BLaER1 (cell line): ENCODE results near the gene RRM2.

Experiments used
- H3K27ac ChIP-seq: shearing (Covaris generic); formaldehyde crosslinking; 2 replicates; pipeline ENCODE4 v1.8.1; 2022
- H3K27me3 ChIP-seq: shearing (Covaris generic); formaldehyde crosslinking; 2 replicates; pipeline ENCODE4 v1.8.1; 2022
- H3K36me3 ChIP-seq: shearing (Covaris generic); formaldehyde crosslinking; 2 replicates; pipeline ENCODE4 v1.8.1; 2022
- H3K4me1 ChIP-seq: shearing (Covaris generic); formaldehyde crosslinking; 2 replicates; pipeline ENCODE4 v1.8.1; 2022
- H3K4me2 ChIP-seq: shearing (Covaris generic); formaldehyde crosslinking; 2 replicates; pipeline ENCODE4 v1.8.1; 2022
- H3K4me3 ChIP-seq: shearing (Covaris generic); formaldehyde crosslinking; 2 replicates; pipeline ENCODE4 v1.8.1; 2022
- H3K9ac ChIP-seq: shearing (Covaris generic); formaldehyde crosslinking; 2 replicates; pipeline ENCODE4 v1.8.1; 2022
- H3K9me3 ChIP-seq: shearing (Covaris generic); formaldehyde crosslinking; 2 replicates; pipeline ENCODE4 v1.8.1; 2022
- H4K20me1 ChIP-seq: shearing (Covaris generic); formaldehyde crosslinking; 2 replicates; pipeline ENCODE4 v1.8.1; 2022
- Cebpa-rat ChIP-seq: shearing (Covaris generic); IDR thresholded peaks from 2 replicates; pipeline ENCODE4 v1.8.1; 2022

The RRM2 gene

GRCh38 chr2:10149635-10150034 is 27.1 kb downstream of the RRM2 start:
- H3K9ac ChIP-seq: no peak overlapping the region
- no peaks in the 10 kb centered on the region for H3K27me3 ChIP-seq
- peaks cover 92% of the 10 kb centered on the region for H3K36me3 ChIP-seq
- peaks cover 12% of the 10 kb centered on the region for H3K4me1 ChIP-seq
- no peaks in the 10 kb centered on the region for H3K9me3 ChIP-seq
- no peak overlapping the region for H3K4me3 ChIP-seq
- H4K20me1 ChIP-seq: peaks cover 7% of the 10 kb centered on the region; the same call in 1 of the 2 replicates
- no peak for TF ChIP-seq Cebpa-rat
- H3K4me2 ChIP-seq: no peak overlapping the region
- no peak overlapping the region for H3K27ac ChIP-seq

- Histone ChIP-seq H4K20me1 (no peaks in the 10 kb centered on the region; the same call in 1 of the 2 replicates), H3K27me3 (no peaks in the 10 kb centered on the region), H3K4me2 (no peak overlapping the region), H3K4me1 (peaks cover 4% of the 10 kb centered on the region; the same call in 1 of the 2 replicates), H3K36me3 (peaks cover 91% of the 10 kb centered on the region), H3K9me3 (no peaks in the 10 kb centered on the region), H3K4me3 (no peak overlapping the region), H3K27ac (no peak overlapping the region), H3K9ac (no peak overlapping the region)
- TF ChIP-seq Cebpa-rat: no peak
Measured at GRCh38 chr2:10150436-10150835, 27.9 kb downstream of the RRM2 start.

- Histone ChIP-seq H3K4me3 (no peak overlapping the region), H3K36me3 (peaks cover 91% of the 10 kb centered on the region), H3K4me1 (no peaks in the 10 kb centered on the region), H3K9me3 (no peaks in the 10 kb centered on the region), H3K27ac (no peak overlapping the region), H3K27me3 (no peaks in the 10 kb centered on the region), H4K20me1 (no peaks in the 10 kb centered on the region), H3K4me2 (no peak overlapping the region), H3K9ac (no peak overlapping the region)
- TF ChIP-seq Cebpa-rat: no peak
Measured at GRCh38 chr2:10151462-10151861, 28.9 kb downstream of the RRM2 start.

- no peak for TF ChIP-seq Cebpa-rat
- H3K4me1 ChIP-seq: peaks cover 33% of the 10 kb centered on the region
- no peaks in the 10 kb centered on the region for H3K9me3 ChIP-seq
- no peak overlapping the region for H3K9ac ChIP-seq
- no peak overlapping the region for H3K27ac ChIP-seq
- H3K27me3 ChIP-seq: no peaks in the 10 kb centered on the region
- no peaks in the 10 kb centered on the region for H4K20me1 ChIP-seq
- no peak overlapping the region for H3K4me2 ChIP-seq
- H3K36me3 ChIP-seq: peaks cover 79% of the 10 kb centered on the region
- H3K4me3 ChIP-seq: no peak overlapping the region
Measured at GRCh38 chr2:10157293-10157692, 34.8 kb downstream of the RRM2 start.

- H4K20me1 ChIP-seq: no peaks in the 10 kb centered on the region
- peak overlapping the region; percentile 79 for H3K4me2 ChIP-seq
- H3K4me3 ChIP-seq: no peak overlapping the region
- H3K4me1 ChIP-seq: peaks cover 37% of the 10 kb centered on the region
- peak overlapping the region; percentile 83 for H3K27ac ChIP-seq
- peaks cover 70% of the 10 kb centered on the region for H3K36me3 ChIP-seq
- no peak for TF ChIP-seq Cebpa-rat
- no peaks in the 10 kb centered on the region for H3K9me3 ChIP-seq
- no peaks in the 10 kb centered on the region for H3K27me3 ChIP-seq
- H3K9ac ChIP-seq: peak overlapping the region; percentile 62; the same call in 1 of the 2 replicates
Measured at GRCh38 chr2:10158681-10159080, 36.1 kb downstream of the RRM2 start.

GRCh38 chr2:10159086-10159485 is 36.5 kb downstream of the RRM2 start:
- Histone ChIP-seq H3K4me2 (peak overlapping the region; percentile 79), H3K36me3 (peaks cover 70% of the 10 kb centered on the region), H3K4me3 (no peak overlapping the region; the same call in 1 of the 2 replicates), H3K27ac (peak overlapping the region; percentile 83), H4K20me1 (no peaks in the 10 kb centered on the region), H3K9me3 (no peaks in the 10 kb centered on the region), H3K9ac (peak overlapping the region; percentile 62), H3K4me1 (peaks cover 42% of the 10 kb centered on the region), H3K27me3 (no peaks in the 10 kb centered on the region)
- TF ChIP-seq Cebpa-rat: no peak

GRCh38 chr2:10159581-10160131 is 37.1 kb downstream of the RRM2 start:
- H3K9me3 ChIP-seq: no peaks in the 10 kb centered on the region
- H3K36me3 ChIP-seq: peaks cover 70% of the 10 kb centered on the region
- no peaks in the 10 kb centered on the region for H4K20me1 ChIP-seq
- no peaks in the 10 kb centered on the region for H3K27me3 ChIP-seq
- peak overlapping the region; percentile 83 for H3K27ac ChIP-seq
- peak overlapping the region; percentile 12; the same call in 1 of the 2 replicates for H3K4me3 ChIP-seq
- peak overlapping the region; percentile 62 for H3K9ac ChIP-seq
- H3K4me2 ChIP-seq: peak overlapping the region; percentile 79
- peaks cover 47% of the 10 kb centered on the region for H3K4me1 ChIP-seq
- TF ChIP-seq Cebpa-rat: no peak

GRCh38 chr2:10160203-10160955 is 37.8 kb downstream of the RRM2 start:
- Histone ChIP-seq H3K4me2 (peak overlapping the region; percentile 79), H3K9me3 (no peaks in the 10 kb centered on the region), H3K27ac (peak overlapping the region; percentile 83), H3K4me3 (0 out of 2 replicates have a peak overlapping the region, but pooled peaks have one; percentile 12), H3K27me3 (no peaks in the 10 kb centered on the region), H3K36me3 (peaks cover 72% of the 10 kb centered on the region), H3K4me1 (peaks cover 50% of the 10 kb centered on the region), H3K9ac (peak overlapping the region; percentile 62; the same call in 1 of the 2 replicates), H4K20me1 (no peaks in the 10 kb centered on the region)
- TF ChIP-seq Cebpa-rat: no peak

GRCh38 chr2:10161206-10161931 is 38.8 kb downstream of the RRM2 start:
- no peak overlapping the region for H3K4me2 ChIP-seq
- H3K9ac ChIP-seq: no peak overlapping the region
- H3K4me3 ChIP-seq: no peak overlapping the region
- H4K20me1 ChIP-seq: no peaks in the 10 kb centered on the region
- H3K36me3 ChIP-seq: peaks cover 72% of the 10 kb centered on the region
- H3K4me1 ChIP-seq: peaks cover 50% of the 10 kb centered on the region
- no peaks in the 10 kb centered on the region for H3K27me3 ChIP-seq
- TF ChIP-seq Cebpa-rat: no peak
- H3K9me3 ChIP-seq: no peaks in the 10 kb centered on the region
- H3K27ac ChIP-seq: peak overlapping the region; percentile 83
